Uterus (tissue), 4 donors: Measurements from ENCODE around the gene PHC1. TPM values are rescaled to one million over a fixed set of nuclear protein-coding genes. Genes with fewer than 3 reads are reported as not detected.
A peak's percentile ranks its signal among the peaks of the same experiment; 100 is the strongest.
"Not testable (repeated sequence)": the region's sequence is repeated elsewhere in the genome, so short reads cannot be mapped to it uniquely, and the experiment has no call there.

Experiments used
- DNase-seq, 2 donors: peaks; one replicate each; pipeline ENCODE4 v3.0.0-alpha.2; 2019 to 2020
- H3K27ac ChIP-seq, 2 donors: fragments of 200-600 bp; sonication (generic); 1 replicate in 1 of 2; 2 replicates in 1 of 2; pipeline ENCODE4 v1.5.1; 2016 to 2018
- H3K27me3 ChIP-seq, 2 donors: fragments of 200-600 bp; sonication (generic); one replicate each; pipeline ENCODE4 v1.5.1; 2018 to 2019; ENCODE audit warnings: control low read depth in 1 of 2
- H3K36me3 ChIP-seq, 2 donors: fragments of 200-600 bp; sonication (generic); one replicate each; pipeline ENCODE4 v1.5.1; 2019; ENCODE audit warnings: control low read depth in 1 of 2
- H3K4me1 ChIP-seq, 2 donors: fragments of 200-600 bp; sonication (generic); one replicate each; pipeline ENCODE4 v1.5.1; 2018 to 2019; ENCODE audit warnings: control low read depth in 1 of 2
- H3K4me3 ChIP-seq, 2 donors: fragments of 200-600 bp; sonication (generic); 1 replicate in 1 of 2; 2 replicates in 1 of 2; pipeline ENCODE4 v1.5.1; 2018 to 2019; ENCODE audit warnings: mild to moderate bottlenecking in 1 of 2
- H3K9me3 ChIP-seq, 2 donors: fragments of 200-600 bp; sonication (generic); one replicate each; pipeline ENCODE4 v1.5.1; 2019; ENCODE audit warnings: control low read depth in 1 of 2
- CTCF ChIP-seq, 4 experiments: fragments of 200-600 bp in 2 of 4; fragments of 450-650 bp in 2 of 4; sonication (generic) in 2 of 4; IDR thresholded peaks; one replicate each; pipeline ENCODE4 v1.5.1; 2016 to 2019; ENCODE audit warnings: antibody characterized with exemption in 4 of 4, mild to moderate bottlenecking in 2 of 4, moderate library complexity in 1 of 4
- POLR2A ChIP-seq, 2 donors: fragments of 450-650 bp; IDR thresholded peaks; one replicate each; pipeline ENCODE4 v1.6.1; 2016; ENCODE audit warnings: antibody characterized with exemption in 2 of 2, mild to moderate bottlenecking in 1 of 2, moderate library complexity in 1 of 2
- intact Hi-C: fragments of 100-400 bp; cut with DNase I; formaldehyde crosslinking; loops from one replicate; pipeline ENCODE4 v1.15.1; 2023; ENCODE audit warnings: low total_unique reads
- total RNA-seq, 4 donors: library from RNA; depleted of rRNA in 3 of 4; stranded (reverse); fragments of >200 nt in 3 of 4; gene quantifications; one replicate each; pipeline versions ENCODE4 v1.1.0 to v1.2.4, GENCODE V29; 2014 to 2023
- donor health status: DM: yes; HTN: yes; CAD: no.

Gene PHC1
- 10 to 100 TPM; 27.7 to 82.0 (median 53.7) TPM for total RNA-seq

- intact Hi-C loops, H3K36me3 ChIP-seq, H3K4me1 ChIP-seq, H3K9me3 ChIP-seq, H3K27me3 ChIP-seq: not testable (repeated sequence)
- peak; percentile 80 to 82 for DNase-seq
- H3K4me3 ChIP-seq, result peak within 1 kb of the TSS; percentile 66 to 82
- H3K27ac ChIP-seq, result peak within 1 kb of the TSS; percentile 91 to 96
- TF ChIP-seq CTCF (IDR thresholded peaks at IDR 0.05) (peak; percentile 27 to 64 (median 50)), POLR2A (IDR thresholded peaks at IDR 0.05) (peak in 1 of 2 donors; percentile 24)
These were observed at the start of gene PHC1 for GRCh38 chr12:8914033-8914715. PHC1 (plus strand) TSS chr12:8914509; CDS start chr12:8917678, 3,169 bp downstream.

- intact Hi-C loops, result no loop called here
- no peaks in the 10 kb centered on the region for H3K36me3 ChIP-seq
- no peaks in the 10 kb centered on the region for H3K27me3 ChIP-seq
- H3K4me1 ChIP-seq, result no peaks in the 10 kb centered on the region
- TF ChIP-seq CTCF (IDR thresholded peaks at IDR 0.05) (no peak), POLR2A (IDR thresholded peaks at IDR 0.05) (no peak)
- no peak overlapping the region for H3K27ac ChIP-seq
- H3K4me3 ChIP-seq, result no peak overlapping the region
- DNase-seq, result no peak
- H3K9me3 ChIP-seq, result no peaks in the 10 kb centered on the region
These were observed 47.9 kb upstream of the PHC1 start for GRCh38 chr12:8866429-8866828.

GRCh38 chr12:8867009-8867408 is 47.3 kb upstream of the PHC1 start:
- Histone ChIP-seq H3K4me1 (no peaks in the 10 kb centered on the region), H3K27me3 (no peaks in the 10 kb centered on the region), H3K9me3 (no peaks in the 10 kb centered on the region), H3K4me3 (no peak overlapping the region), H3K36me3 (no peaks in the 10 kb centered on the region), H3K27ac (no peak overlapping the region)
- DNase-seq, result no peak
- TF ChIP-seq POLR2A (IDR thresholded peaks at IDR 0.05), result no peak
- intact Hi-C loops, result no loop called here

- Histone ChIP-seq H3K4me3 (no peak overlapping the region), H3K9me3 (no peaks in the 10 kb centered on the region), H3K27me3 (no peaks in the 10 kb centered on the region), H3K36me3 (no peaks in the 10 kb centered on the region), H3K4me1 (no peaks in the 10 kb centered on the region), H3K27ac (no peak overlapping the region)
- intact Hi-C loops, result no loop called here
- DNase-seq, result no peak
- no peak for TF ChIP-seq POLR2A (IDR thresholded peaks at IDR 0.05)
These were observed 46.5 kb upstream of the PHC1 start for GRCh38 chr12:8867786-8868185.

- Histone ChIP-seq H3K27me3 (no peaks in the 10 kb centered on the region), H3K4me1 (no peaks in the 10 kb centered on the region), H3K9me3 (no peaks in the 10 kb centered on the region), H3K4me3 (no peak overlapping the region), H3K36me3 (no peaks in the 10 kb centered on the region), H3K27ac (no peak overlapping the region)
- TF ChIP-seq CTCF (IDR thresholded peaks at IDR 0.05) (no peak), POLR2A (IDR thresholded peaks at IDR 0.05) (no peak)
- intact Hi-C loops, result no loop called here
- DNase-seq, result no peak
These were observed 43.7 kb upstream of the PHC1 start for GRCh38 chr12:8870586-8870985.

GRCh38 chr12:8871068-8871467 is 43.2 kb upstream of the PHC1 start:
- intact Hi-C loops, result no loop called here

More at GRCh38 chr12:8871068-8871467, 43.2 kb upstream of the PHC1 start:
- DNase-seq, result no peak
- TF ChIP-seq CTCF (IDR thresholded peaks at IDR 0.05) (no peak), POLR2A (IDR thresholded peaks at IDR 0.05) (no peak)
- no peak overlapping the region for H3K27ac ChIP-seq
- no peaks in the 10 kb centered on the region for H3K4me1 ChIP-seq
- H3K36me3 ChIP-seq, result no peaks in the 10 kb centered on the region
- H3K27me3 ChIP-seq, result no peaks in the 10 kb centered on the region
- no peaks in the 10 kb centered on the region for H3K9me3 ChIP-seq
- no peak overlapping the region for H3K4me3 ChIP-seq
